Endometrium (tissue), 2 donors: Measurements from ENCODE around the gene SLC18A3.

Experiments
- FAIRE-seq: peaks from 2 replicates; lab custom pipeline; 2012; peaks lifted over from hg19 to GRCh38; lab: Jason Lieb, UNC
- donor health status: control.
- donor health status: control.

SLC18A3 gene

DNA sequence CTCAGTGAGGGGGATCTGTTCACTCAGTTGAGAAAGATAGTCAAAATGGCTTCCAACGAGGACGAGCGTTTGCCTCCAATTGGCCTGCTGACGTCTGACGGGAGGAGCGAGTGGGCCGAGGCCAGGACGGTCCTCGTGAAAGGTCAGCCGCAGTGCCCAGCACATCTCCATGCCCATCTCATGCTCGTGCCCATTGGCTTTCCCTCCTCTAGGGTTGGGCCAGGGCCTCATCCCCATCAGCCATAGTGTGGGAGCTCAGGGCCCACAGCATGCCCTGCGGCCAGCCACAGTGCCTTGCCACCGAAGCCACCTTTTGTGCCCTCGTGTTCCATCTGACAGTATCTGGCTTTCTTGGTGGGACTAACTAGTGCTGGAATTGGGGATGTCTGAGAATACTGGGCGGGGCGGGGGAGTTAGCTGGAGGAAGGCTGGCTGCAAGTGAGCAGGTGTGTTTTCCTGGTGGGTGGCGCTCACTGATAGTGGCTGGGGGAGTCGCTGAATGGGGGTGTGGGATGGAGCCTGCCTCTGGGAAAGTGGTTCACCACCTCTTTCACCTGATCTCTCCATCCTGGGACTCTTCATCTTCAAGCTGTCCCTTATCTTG lies 17.6 kb downstream of the SLC18A3 start:
- FAIRE-seq = no peak

DNA sequence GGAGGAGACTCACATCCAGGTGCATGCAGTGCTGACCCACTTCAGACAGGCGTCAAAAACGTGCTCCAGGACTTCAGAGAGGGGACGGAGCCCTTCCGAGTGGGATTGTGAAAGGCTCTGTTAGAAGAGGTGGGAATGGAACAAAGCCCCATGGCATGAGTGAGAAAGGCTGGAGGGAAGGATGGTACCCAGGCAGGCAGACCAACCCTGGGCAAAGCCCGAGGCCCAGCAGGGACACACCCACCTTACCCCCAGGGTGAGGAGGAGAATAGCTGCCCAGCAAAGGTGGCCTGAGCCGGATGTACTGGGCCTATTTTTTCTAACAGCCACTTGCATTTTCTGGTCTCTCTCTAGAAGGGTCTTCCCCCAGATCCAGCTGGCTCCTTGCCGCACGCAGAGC lies 18.5 kb downstream of the SLC18A3 start:
- FAIRE-seq = no peak

DNA sequence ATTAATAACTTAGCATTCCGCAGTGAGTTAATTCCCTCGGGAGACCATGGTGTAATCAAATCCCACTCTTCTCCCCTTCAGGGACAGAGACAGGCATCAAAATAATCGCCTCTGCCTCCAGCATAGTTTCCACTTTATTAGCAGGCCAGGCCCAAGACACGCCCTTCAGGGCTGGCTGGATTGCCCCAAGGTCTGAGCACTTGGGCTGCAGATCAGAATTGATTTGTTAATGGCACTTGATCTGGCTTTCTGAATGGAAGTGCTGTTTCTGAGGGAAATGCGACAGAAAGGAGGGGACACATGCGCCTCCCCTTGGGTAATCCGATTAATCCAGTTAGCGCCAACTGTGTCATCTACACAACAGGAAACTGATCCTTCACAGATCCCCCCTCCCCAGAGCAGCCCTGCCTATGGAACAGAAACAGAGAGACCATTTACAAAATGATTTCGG lies 19.3 kb downstream of the SLC18A3 start:
- FAIRE-seq = no peak

DNA sequence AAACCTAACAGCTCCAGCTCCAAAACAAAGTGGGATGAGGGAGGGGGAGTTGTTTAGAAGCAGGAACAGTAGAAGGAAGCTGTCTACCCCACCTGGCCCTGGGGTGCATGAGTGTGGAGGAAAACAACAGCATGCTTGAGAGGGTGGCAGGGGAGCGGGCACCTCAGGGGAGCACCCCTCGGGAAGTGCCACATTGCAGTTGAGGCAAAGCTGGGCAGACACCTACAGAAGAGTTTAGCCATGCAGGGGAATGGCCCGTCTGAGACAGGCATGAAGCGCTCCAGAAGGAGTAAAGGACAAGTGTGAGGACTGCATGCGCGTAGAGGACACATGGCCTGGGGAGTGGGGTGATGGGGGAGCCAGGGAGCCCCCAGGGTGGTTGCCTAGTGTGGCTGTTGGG lies 21.9 kb downstream of the SLC18A3 start:
- no peak for FAIRE-seq

DNA sequence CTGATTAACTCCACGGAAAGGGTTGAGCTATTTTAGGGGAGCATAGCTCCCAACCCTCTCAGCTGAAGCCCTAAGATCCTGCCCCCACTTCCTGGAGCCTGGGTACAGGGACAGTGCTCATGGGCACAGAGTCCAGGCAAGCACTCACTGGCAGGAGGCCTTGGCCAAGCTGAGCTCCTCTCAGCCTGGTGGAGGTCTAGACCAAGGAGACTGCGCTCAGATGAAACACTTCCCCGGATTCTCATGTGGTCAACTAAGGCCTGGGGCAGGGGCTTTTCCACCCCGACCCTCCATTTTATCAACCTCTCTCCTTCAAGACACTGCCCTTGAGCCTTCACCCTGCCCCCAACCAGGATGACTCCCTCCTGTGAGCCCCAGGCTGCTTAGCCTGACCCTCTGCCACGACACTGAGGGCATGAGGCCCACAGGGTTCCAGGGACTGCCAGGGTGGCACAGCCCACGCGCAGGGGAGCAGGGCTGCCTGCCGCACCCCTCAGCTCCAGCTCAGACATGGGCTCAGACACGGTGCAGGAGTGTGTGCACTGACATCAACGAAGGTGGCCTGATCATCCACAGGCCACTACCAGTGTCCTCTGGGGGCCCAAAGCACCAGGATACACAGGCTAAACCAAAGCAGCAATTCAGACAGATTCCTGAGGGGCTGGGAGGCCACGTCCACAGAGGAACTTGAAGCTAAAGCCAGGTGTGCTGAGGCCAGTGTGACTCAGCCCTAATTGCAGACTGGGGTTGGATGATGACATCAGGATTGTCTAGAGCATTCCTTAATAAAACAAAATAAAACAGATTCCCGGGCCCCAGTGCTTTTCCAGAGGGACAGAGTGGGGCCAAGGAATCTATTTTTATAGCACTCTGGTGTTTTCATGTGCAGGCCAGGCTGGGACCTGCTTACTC lies 22.6 kb downstream of the SLC18A3 start:
- no peak for FAIRE-seq

DNA sequence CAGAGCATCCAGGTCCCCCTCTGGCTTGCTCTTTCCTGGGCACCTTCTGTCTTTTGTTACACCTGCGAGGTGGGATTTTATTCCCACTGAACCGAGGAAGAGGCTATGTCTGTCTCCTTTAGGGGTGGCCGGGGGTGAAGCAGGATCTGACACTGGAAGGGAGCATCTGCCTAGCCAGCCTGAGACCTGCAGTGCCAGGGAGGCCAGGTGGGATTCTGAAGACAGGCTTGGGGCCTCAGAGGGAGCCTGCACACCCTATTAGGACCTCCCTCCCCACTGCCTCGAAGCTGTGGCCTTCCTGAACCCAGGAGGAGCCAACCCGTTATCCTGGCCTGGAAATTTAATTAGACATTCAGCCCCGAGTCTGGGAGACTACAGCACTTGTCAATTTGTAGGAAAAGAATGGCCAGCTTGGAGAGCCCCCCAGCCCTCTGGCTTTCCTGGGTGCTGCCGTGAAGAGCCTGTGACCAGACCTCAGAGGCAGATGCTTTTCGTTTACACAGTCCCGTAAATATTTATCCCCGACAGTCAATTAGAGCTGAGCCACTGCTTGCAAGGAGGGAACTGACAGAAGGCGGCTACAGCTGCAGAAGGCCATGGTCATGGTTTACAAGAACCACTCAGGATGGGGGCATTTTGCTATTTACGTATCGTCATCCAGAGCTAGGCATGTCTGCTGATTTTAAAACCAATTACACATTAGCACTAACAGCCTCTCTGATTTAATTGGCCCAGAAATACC lies 23.4 kb downstream of the SLC18A3 start:
- FAIRE-seq = no peak

DNA sequence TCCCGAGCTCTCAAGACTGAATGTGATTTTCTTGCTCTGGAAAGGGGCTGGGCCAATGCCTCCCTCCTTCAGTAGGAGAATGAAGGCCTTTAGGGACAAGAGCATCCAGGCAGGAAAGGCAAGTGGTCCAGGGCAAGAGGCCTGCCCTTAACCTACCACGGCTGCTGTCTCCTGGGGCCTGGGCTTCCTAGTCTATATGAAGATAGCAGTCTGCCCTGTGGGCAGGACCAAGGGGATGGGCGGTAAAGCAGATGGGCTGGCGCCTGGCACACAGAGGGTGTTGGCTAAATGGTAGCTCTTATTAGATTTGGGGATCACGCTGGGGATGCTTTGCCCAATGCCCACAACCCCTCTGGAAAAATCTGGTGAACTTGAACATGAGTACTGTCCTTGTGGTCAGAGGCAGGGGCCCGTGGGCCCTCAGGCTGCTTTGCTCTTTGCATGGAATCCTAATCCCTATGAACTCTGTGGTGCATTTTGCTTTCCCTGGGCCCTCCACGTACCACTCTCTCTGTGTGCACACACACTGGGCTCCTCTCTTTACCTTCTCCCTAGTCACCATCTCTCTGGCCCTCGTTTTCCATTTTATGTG lies 24.1 kb downstream of the SLC18A3 start:
- FAIRE-seq = no peak

DNA sequence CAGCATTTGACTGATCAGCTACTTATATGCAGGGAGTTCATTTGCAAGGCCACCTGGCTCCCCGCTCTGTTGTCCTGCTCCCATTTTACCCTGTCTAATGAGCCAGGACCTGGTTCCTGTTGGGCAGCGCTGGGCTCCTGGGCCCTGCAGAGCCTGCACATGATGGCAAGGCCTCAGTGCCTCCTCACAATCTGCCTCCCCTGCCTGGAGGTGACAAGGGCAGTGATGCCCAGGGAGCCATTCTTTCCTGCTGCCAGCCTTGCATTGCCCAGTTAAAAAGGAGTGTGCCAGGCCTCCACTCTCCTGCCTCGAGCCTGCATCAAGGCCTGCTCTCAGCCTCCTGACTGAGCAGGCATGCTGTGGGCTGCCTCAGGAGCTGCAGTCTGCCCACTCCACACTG lies 32.2 kb downstream of the SLC18A3 start:
- no peak for FAIRE-seq

DNA sequence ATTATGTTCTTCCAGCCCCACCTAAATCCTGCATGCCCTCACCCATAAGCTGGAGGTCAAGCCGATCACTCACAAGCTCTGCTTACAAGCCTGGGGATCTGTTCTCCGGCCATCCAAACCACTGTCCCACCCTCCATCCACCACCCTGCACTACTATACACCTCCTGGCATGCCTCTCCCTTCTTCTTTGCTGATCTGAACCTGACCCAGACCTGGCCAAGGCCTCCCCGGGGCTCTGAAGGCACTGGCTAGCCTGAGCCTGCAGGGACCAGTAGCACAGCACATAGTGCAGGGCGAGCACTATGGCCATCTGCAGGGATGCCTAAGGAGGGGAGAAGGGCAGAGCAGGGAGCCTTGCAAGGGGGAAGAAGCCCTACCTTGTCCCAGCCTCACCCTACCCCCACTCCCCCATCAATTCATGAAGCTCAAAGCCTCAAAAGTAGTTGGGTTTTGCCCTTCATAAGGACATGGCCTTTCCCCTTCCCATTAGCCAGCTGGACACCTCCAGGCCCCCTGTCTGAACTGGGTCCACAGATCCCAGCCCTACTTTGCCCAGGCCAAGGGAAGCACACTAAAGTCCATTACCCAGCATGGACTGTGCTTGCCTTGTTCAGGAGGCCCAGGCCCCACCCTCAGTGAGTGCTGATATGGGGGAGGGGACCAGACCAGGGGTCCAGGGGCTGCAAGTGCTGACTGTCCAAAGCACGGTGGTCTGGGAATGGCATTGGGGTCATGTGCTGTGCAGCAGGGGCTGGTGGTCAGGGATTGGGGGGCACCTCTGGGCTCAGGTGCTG lies 33.3 kb downstream of the SLC18A3 start:
- no peak for FAIRE-seq

DNA sequence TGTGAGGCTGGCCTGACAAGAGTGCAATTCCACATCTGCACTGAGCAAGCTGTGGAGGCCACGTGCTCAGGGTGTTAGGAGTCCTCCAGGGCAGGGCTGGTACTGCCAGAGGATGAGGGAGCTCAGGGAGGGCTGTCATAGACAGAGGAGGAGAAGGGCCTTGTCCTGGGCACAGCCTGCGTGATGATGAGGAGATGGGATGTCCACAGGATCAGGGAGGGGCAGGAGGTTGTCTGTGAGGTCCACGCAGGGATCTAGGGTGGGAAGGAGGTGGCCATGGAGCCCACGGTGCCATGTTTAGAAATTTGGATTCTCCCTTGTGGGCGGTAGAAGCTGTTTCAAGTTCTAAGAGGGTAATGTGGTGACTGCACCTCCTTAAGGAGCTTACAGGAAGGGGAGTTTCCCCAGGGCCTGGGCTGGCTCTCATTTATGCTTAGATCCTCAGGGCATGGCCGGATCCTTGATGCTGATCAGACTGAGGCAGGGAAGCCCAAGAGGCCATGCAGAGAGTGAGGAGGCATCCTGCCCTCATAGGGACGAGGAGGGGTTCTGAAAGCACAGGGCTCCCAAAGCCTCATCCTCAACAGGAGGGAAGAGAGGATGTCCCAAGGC lies 34.0 kb downstream of the SLC18A3 start:
- no peak for FAIRE-seq

DNA sequence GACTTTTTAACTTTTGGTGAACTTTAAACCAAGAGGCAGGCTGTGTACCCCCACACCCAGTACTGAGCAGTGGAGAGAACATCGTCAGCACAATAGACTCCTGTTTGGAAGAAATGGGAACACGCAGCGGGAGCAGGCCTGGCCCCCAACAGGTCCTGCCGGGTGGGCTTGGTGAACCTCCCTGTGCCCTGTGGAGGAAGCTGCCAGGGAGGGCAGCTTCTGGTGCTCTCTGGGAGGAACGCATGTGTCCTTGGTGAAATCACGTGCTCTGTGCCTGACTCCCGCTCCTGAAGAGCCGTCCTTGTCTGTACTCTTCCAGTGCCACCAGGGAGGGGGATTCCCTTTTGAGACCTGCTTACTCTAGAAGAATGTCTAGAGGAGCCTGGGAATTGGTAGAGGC lies 35.3 kb downstream of the SLC18A3 start:
- no peak for FAIRE-seq

DNA sequence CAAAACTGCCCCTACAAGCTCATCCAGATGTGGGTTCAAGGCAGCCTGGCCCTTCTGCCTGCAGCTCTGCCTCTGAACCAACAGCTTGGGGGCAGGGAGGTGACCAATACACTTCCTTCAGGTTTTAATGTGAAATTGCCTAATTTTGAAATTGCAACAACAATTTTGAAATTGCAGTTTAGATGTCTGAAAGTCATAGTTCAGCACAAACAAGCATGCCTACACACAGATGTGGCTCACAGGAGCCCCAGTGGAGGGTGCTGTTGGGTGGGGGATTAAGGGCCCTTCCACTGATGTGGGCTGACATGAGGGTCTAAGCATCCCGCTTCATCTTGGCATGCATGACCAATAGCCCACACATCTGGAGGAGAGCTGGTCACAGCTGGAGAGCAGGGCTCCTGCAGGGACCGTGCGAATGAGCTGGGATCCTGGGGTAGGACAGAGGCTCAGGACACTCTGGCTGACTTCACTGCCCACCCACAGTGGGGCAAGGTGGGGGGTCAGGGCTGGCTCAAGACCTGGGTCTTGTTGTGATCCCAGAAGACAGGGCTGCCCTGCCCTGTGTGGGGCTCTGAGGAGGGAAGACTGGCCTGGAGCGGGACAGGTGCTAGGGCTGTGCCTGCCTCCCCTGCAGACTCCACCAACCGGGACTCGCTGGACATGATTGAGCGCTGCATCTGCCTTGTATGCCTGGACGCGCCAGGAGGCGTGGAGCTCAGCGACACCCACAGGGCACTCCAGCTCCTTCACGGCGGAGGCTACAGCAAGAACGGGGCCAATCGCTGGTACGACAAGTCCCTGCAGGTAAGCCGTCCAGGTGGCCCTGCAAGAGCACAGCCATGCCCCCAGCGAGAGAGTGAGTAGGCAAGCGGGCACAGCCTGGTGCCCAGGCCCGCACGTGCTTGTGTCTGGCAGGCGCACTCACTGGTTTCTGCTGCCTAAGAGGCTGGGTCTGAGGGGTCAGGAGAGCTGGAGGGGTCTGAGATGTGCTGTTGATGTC lies 36.1 kb downstream of the SLC18A3 start:
- no peak for FAIRE-seq

DNA sequence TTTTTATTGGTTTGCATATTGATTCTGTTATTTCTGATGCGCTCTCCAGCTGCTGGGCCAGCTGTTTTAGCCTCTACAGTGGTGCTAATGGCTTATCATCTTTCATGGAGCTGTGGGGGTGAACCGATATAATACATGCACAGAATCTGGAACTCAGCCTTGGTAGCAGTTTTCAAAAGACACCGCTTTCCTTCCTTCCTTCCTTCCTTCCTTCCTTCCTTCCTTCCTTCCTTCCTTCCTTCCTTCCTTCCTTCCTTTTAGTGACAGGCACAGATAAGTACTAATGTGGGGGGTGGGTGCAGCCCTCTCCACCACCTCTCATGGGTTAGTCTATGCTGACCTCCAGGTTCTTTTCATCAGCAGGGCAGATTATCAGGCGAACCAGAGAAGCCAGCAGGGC lies 37.4 kb downstream of the SLC18A3 start:
- no peak for FAIRE-seq

DNA sequence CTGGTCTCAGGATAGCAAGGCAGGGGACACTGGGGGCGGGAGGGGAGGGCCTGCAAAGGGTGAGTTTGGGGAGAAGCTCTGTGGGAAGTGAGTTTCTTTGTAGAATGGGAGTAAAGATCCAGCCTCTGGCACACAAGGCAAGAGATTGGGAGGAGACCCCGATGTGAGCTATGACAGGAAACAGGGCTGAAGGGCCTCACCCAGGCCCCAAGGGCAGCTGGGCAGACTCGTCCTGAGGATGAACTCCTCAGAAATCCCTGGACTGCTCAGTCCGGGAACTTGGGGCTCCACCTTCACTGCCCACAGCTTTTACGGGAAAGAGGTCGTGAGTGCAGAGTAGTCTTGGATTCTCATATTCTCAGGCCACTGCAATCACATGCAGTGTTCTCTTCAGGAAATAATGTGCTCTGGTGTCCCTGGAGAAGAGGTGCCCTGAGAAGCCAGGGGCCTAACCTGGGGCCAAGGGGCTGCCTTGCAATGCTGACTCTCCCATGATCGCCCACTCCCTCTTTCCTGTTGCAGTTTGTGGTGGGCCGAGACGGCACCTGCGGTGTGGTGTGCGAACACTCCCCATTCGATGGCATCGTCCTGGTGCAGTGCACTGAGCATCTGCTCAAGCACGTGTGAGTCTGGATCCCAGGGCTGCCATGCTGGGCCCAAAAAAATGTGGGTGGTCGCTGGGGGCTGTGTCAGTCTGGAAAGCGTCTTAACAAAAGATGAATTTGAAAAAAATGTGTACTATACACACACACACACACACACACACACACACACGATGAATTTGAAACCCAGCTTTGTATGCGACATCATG lies 38.1 kb downstream of the SLC18A3 start:
- FAIRE-seq = no peak

DNA sequence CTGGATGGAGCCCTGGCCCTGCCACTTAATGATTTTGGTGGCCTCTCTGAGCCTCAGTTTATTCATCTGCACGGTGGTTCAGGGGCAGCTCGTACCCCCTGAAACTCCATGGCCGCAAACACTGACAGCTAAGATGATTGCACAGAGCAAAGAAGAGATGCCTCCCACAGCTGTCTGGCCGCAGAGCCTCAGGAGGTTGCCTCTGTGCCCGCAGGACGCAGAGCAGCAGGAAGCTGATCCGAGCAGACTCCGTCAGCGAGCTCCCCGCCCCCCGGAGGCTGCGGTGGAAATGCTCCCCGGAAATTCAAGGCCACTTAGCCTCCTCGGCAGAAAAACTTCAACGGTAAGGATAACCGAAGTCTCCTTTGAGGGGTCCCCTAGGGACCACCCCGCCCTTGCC lies 39.2 kb downstream of the SLC18A3 start:
- FAIRE-seq = no peak

DNA sequence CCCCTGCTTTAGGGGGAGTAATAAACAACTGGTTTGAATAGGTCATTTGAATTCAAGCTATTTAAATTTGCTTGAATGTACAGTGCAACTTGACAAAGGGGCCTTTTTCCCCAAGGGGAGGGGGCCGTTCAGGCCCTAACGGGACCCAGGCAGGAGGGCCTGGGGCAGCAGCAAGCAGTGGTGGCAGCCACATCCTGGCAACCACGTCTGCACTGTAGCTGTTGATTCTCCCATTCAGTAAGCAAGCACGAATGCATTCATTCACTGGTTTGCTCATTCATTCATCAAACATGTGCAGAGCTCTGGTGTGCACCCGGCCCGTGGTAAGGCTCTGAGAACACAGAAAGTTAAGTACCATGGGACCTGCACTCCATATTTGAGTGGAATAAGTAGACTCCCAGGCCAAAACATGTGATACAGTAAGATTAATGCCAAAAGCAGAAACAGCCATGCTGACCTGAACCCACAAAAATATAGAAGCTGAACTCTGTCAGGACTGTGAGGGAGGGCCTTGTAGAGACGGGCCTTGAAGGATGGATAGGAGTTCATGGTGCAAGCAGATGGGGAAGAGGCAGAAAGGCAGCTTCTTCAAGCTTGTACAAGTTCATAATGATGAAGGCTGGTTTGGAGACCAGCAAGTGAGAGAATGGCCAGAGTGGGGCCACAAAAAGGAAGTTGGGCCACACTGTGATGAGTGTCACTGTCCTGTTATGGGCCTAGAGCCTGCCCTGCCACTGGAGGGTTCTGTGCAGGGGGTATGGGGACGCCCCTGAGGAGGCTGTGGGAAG lies 40.0 kb downstream of the SLC18A3 start:
- FAIRE-seq = no peak

DNA sequence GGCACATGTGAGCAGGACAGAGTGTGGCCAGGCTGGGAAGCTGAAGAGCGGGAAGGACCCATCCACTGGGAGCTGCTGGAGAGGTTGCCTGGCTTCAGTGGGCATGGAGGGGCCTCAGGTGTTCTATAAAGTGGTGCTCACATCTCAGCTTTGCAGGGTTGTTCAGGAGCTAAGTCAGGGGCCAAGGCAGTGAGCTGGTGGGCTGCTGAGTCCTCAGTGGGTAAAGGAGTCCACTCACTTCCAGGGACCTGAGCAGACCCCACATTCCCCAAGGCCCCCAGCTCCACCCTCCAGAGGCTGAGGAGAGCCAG lies 40.6 kb downstream of the SLC18A3 start:
- FAIRE-seq = no peak

DNA sequence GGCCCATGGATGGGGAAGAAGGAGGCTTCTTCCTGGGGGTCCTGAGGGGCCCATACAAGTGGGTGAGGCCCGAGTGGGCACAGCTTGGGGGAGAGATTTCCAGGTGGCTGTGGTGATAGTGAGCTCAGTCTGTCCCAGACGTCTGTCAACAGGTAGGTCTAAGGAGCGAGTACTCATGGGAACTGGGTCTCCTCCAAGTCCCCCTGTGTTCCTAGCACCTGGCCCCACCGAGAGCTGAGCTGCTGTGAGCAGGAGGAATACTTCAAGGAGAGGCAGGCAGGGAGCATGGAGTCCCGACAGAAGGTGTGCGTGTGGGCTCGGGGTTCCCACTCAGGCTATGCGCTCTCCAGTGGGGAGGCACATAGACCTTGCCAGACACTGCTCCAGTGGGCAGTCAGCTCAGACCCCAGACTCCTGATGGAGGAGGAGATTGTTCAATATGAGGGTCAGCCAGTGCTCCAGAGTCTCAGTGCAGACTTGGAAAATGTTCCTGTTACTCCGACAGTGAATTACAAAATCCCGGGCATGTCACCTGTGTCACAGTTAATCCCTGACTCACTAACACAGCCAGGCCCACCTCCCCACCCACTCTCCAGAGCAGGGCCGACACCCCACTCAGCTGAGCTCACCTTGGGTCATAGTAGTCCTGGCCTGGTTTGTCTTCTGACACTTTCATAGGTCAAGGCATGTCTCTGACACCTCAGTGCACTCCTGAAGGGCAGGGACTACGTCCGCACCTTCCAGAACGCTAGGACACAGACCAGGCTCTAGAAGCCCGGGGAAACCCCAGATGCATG lies 41.1 kb downstream of the SLC18A3 start:
- no peak for FAIRE-seq
